ENCODE measurements around the gene ADNP2. TPM values are rescaled to one million over a fixed set of nuclear protein-coding genes. Genes with fewer than 3 reads are reported as not detected.

Gene ADNP2
- total and polyA plus RNA-seq, 2 donors (not counting 1 experiment from before 2014, with no cell fraction given): 4.7 to 14.7 TPM

DNA sequence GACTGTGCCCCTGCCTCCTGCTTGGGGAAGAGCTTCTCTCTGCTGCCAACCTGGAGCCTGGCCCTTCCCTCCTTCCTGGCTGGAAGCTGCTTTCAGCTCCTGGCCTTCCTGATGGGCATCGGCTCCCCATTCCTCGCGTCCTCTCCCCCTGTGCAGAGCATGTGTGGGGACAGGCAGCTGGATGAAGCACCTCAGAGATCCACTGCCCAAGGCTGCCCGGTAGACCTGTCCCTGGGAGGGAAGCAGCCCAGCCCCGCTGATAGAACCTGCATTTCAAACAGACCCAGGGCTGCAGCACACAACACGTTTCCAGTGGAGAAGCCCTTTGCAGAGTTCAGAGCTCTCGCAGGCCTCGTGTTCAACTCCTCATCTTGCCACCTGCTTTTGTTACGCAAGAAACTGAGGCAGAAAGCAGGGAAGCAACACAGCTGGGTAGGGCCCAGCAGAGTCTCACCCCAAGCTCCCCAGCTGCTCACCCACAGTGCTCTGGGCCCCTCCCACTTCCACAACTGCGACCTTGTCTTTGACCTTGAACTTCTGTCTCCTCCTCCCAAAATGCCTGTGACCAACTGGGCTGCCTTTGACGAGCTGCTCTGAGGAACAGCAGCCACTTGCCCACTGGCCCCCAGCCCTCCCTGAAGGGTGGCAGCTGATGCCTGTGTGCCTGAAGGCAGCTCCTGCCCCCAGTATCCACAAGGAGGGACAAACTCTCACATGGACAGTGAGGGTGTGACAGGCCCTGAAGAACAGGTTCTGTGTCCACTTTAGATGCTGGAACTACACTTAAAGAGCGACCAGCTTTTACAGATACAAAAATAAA lies 72.8 kb downstream of the ADNP2 start:
- ChIA-PET POLR2A (no interaction called here), CTCF (interaction anchor here (0.7 kb wide), 1 partner anchor 24 kb away, joined by 3 read pairs; no protein-coding TSS in a partner anchor)
- TF ChIP-seq EZH2 (IDR thresholded peaks at IDR 0.05; ENCODE audit: borderline replicate concordance, insufficient read depth, low read depth, low read length, poor library complexity, severe bottlenecking): no peak
- no peak for TF ChIP-seq CTCF (IDR thresholded peaks at IDR 0.05)
- no peak overlapping the region for H3K9ac ChIP-seq (ENCODE audit: low read length)
- Mint-ChIP-seq H3K9me3 (ENCODE audit: insufficient read depth) (no peaks in the 10 kb centered on the region), H3K27ac (no peak overlapping the region), H3K4me3 (no peak overlapping the region), H3K27me3 (peaks cover 24% of the 10 kb centered on the region), H3K4me1 (no peaks in the 10 kb centered on the region)
- no peaks in the 10 kb centered on the region for H3K36me3 ChIP-seq (replicated peaks in 1 of 2; ENCODE audit: control extremely low read depth in 1 of 2, control insufficient read depth in 1 of 2, extremely low read depth in 1 of 2, insufficient read depth in 2 of 2, low read length in 1 of 2)
- H3K9me3 ChIP-seq (ENCODE audit: control extremely low read depth in 1 of 3, control insufficient read depth in 2 of 3, insufficient read depth in 1 of 3, low read length in 2 of 3): no peaks in the 10 kb centered on the region
- H3K27ac ChIP-seq (ENCODE audit: low read length in 2 of 2): no peak overlapping the region
- H3K27me3 ChIP-seq (replicated peaks in 1 of 4; ENCODE audit: control extremely low read depth in 1 of 4, control insufficient read depth in 3 of 4, insufficient read depth in 4 of 4, low read length in 3 of 4): peaks cover 0 to 2% (median 0%) of the 10 kb centered on the region in 4 experiments
- H3K79me2 ChIP-seq (ENCODE audit: control insufficient read depth, insufficient read depth, low read length): no peaks in the 10 kb centered on the region
- H4K20me1 ChIP-seq (ENCODE audit: control insufficient read depth, insufficient read depth, low read length, poor library complexity, severe bottlenecking): no peaks in the 10 kb centered on the region
- ATAC-seq (ENCODE audit: low read depth) (no peak), DNase-seq (no peak)
- no peak overlapping the region for H2AFZ ChIP-seq (ENCODE audit: insufficient read depth, low read depth, low read length, poor library complexity, severe bottlenecking)
- no peak overlapping the region for H3K4me3 ChIP-seq (ENCODE audit: control extremely low read depth in 1 of 5, extremely low read depth in 1 of 5, insufficient read depth in 1 of 5, low read depth in 2 of 5, low read length in 4 of 5)
- H3K4me1 ChIP-seq (ENCODE audit: control insufficient read depth in 2 of 2, insufficient read depth in 2 of 2, low read length in 2 of 2): no peaks in the 10 kb centered on the region
- intact Hi-C loops (cut with micrococcal nuclease): no loop called here
- 89% methylated on average over 10 of the region's 12 CpGs for WGBS (ENCODE audit: insufficient coverage)
- no peak overlapping the region for H3K4me2 ChIP-seq (replicated peaks; ENCODE audit: low read depth, low read length, poor library complexity, severe bottlenecking)

- no peak overlapping the region for H3K4me3 Mint-ChIP-seq
- no peaks in the 10 kb centered on the region for H3K4me1 ChIP-seq (ENCODE audit: control insufficient read depth in 2 of 2, insufficient read depth in 2 of 2, low read length in 2 of 2)
- H3K9me3 ChIP-seq (ENCODE audit: control extremely low read depth in 1 of 3, control insufficient read depth in 2 of 3, insufficient read depth in 1 of 3, low read length in 2 of 3): no peaks in the 10 kb centered on the region
- no peak for ATAC-seq (ENCODE audit: low read depth)
- ChIA-PET POLR2A (no interaction called here), CTCF (no interaction called here)
- 82% methylated on average over 8 of the region's 9 CpGs for WGBS (ENCODE audit: insufficient coverage)
- H3K9me3 Mint-ChIP-seq (ENCODE audit: insufficient read depth): no peaks in the 10 kb centered on the region
- H3K4me3 ChIP-seq (ENCODE audit: control extremely low read depth in 1 of 5, extremely low read depth in 1 of 5, insufficient read depth in 1 of 5, low read depth in 2 of 5, low read length in 4 of 5): no peak overlapping the region
- no peaks in the 10 kb centered on the region for H3K36me3 ChIP-seq (replicated peaks in 1 of 2; ENCODE audit: control extremely low read depth in 1 of 2, control insufficient read depth in 1 of 2, extremely low read depth in 1 of 2, insufficient read depth in 2 of 2, low read length in 1 of 2)
- H3K27me3 ChIP-seq (replicated peaks in 1 of 4; ENCODE audit: control extremely low read depth in 1 of 4, control insufficient read depth in 3 of 4, insufficient read depth in 4 of 4, low read length in 3 of 4): peaks cover 0 to 2% (median 0%) of the 10 kb centered on the region in 4 experiments
- H2AFZ ChIP-seq (ENCODE audit: insufficient read depth, low read depth, low read length, poor library complexity, severe bottlenecking): no peak overlapping the region
- intact Hi-C loops (cut with micrococcal nuclease): no loop called here
- no peak for DNase-seq
- no peak overlapping the region for H3K4me2 ChIP-seq (replicated peaks; ENCODE audit: low read depth, low read length, poor library complexity, severe bottlenecking)
- no peak for TF ChIP-seq CTCF (IDR thresholded peaks at IDR 0.05)
- no peak for TF ChIP-seq EZH2 (IDR thresholded peaks at IDR 0.05; ENCODE audit: borderline replicate concordance, insufficient read depth, low read depth, low read length, poor library complexity, severe bottlenecking)
- no peak overlapping the region for H3K27ac Mint-ChIP-seq
- H3K27ac ChIP-seq (ENCODE audit: low read length in 2 of 2): no peak overlapping the region
- peaks cover 15% of the 10 kb centered on the region for H3K27me3 Mint-ChIP-seq
- no peaks in the 10 kb centered on the region for H4K20me1 ChIP-seq (ENCODE audit: control insufficient read depth, insufficient read depth, low read length, poor library complexity, severe bottlenecking)
- no peaks in the 10 kb centered on the region for H3K79me2 ChIP-seq (ENCODE audit: control insufficient read depth, insufficient read depth, low read length)
- no peaks in the 10 kb centered on the region for H3K4me1 Mint-ChIP-seq
- no peak overlapping the region for H3K9ac ChIP-seq (ENCODE audit: low read length)
Observed at GRCh38 chr18:80182855-80183254, 73.8 kb downstream of the ADNP2 start.

All from B cell (primary cell).